ENCODE measurements around the gene GRM1.
"Not testable (repeated sequence)": the region's sequence is repeated elsewhere in the genome, so short reads cannot be mapped to it uniquely, and the experiment has no call there.

GRM1 gene

GRCh38 chr6:146200176-146200575 is 171.3 kb downstream of the GRM1 start:
- no peak for FAIRE-seq

- no peak for FAIRE-seq
These were observed 173.7 kb downstream of the GRM1 start for GRCh38 chr6:146202570-146202969.

- FAIRE-seq: no peak
These were observed 181.1 kb downstream of the GRM1 start for GRCh38 chr6:146209942-146210341.

GRCh38 chr6:146210406-146211083 is 181.7 kb downstream of the GRM1 start:
- FAIRE-seq: no peak

- no peak for FAIRE-seq
These were observed 182.8 kb downstream of the GRM1 start for GRCh38 chr6:146211646-146212045.

GRCh38 chr6:146212781-146213180 is 183.9 kb downstream of the GRM1 start:
- FAIRE-seq: no peak

- FAIRE-seq: no peak
These were observed 190.2 kb downstream of the GRM1 start for GRCh38 chr6:146219101-146219500.

- no peak for FAIRE-seq
These were observed 195.6 kb downstream of the GRM1 start for GRCh38 chr6:146224449-146224848.

GRCh38 chr6:146224988-146225387 is 196.1 kb downstream of the GRM1 start:
- no peak for FAIRE-seq

GRCh38 chr6:146240322-146240721 is 211.5 kb downstream of the GRM1 start:
- FAIRE-seq: no peak

- FAIRE-seq: no peak
These were observed 211.9 kb downstream of the GRM1 start for GRCh38 chr6:146240807-146241206.

- not testable (repeated sequence) for FAIRE-seq
These were observed 214.8 kb downstream of the GRM1 start for GRCh38 chr6:146243646-146244045.

GRCh38 chr6:146244630-146245143 is 215.8 kb downstream of the GRM1 start:
- FAIRE-seq: no peak

GRCh38 chr6:146246028-146246427 is 217.2 kb downstream of the GRM1 start:
- FAIRE-seq: no peak

- no peak for FAIRE-seq
These were observed 224.8 kb downstream of the GRM1 start for GRCh38 chr6:146253691-146254090.

GRCh38 chr6:146258206-146258605 is 229.3 kb downstream of the GRM1 start:
- no peak for FAIRE-seq

GRCh38 chr6:146260886-146261285 is 232.0 kb downstream of the GRM1 start:
- no peak for FAIRE-seq

GRCh38 chr6:146265056-146265455 is 236.2 kb downstream of the GRM1 start:
- FAIRE-seq: no peak

GRCh38 chr6:146267447-146267846 is 238.6 kb downstream of the GRM1 start:
- no peak for FAIRE-seq

- no peak for FAIRE-seq
These were observed 239.1 kb downstream of the GRM1 start for GRCh38 chr6:146267946-146268345.

GRCh38 chr6:146269482-146269881 is 240.6 kb downstream of the GRM1 start:
- no peak for FAIRE-seq

GRCh38 chr6:146271163-146271562 is 242.3 kb downstream of the GRM1 start:
- FAIRE-seq: not testable (repeated sequence)

GRCh38 chr6:146273490-146273889 is 244.6 kb downstream of the GRM1 start:
- FAIRE-seq: no peak

- no peak for FAIRE-seq
These were observed 248.3 kb downstream of the GRM1 start for GRCh38 chr6:146277142-146277541.

All from A204.1 (cell line).